C1 segment of cervical spinal cord (tissue), 14 donors: ENCODE results near the gene RRH.
"Not testable (repeated sequence)": the region's sequence is repeated elsewhere in the genome, so short reads cannot be mapped to it uniquely, and the experiment has no call there.

ENCODE experiments used
- DNase-seq, 14 donors: peaks; one replicate each; lab custom pipeline; 2025; lab: John Stamatoyannopoulos, UW

RRH gene

GRCh38 chr4:109846395-109847098 lies 18.8 kb downstream of the RRH start:
- DNase-seq, result no peak

- DNase-seq, result no peak
These were observed 20.2 kb downstream of the RRH start, which contains the start of gene LRIT3 for GRCh38 chr4:109847896-109848442. Gene LRIT3 (plus strand): TSS chr4:109848107. CDS start chr4:109848202, 95 bp downstream.

GRCh38 chr4:109848501-109848900 lies 20.7 kb downstream of the RRH start:
- no peak for DNase-seq

GRCh38 chr4:109850601-109851000 lies 22.8 kb downstream of the RRH start:
- DNase-seq, result no peak

GRCh38 chr4:109859426-109860300 lies 31.9 kb downstream of the RRH start:
- DNase-seq, result not testable (repeated sequence)

- DNase-seq, result no peak
These were observed 33.5 kb downstream of the RRH start for GRCh38 chr4:109861271-109861670.

GRCh38 chr4:109861916-109862511 lies 34.2 kb downstream of the RRH start:
- DNase-seq, result no peak

GRCh38 chr4:109864134-109864533 lies 36.4 kb downstream of the RRH start:
- DNase-seq, result no peak

- DNase-seq, result no peak
These were observed 42.3 kb downstream of the RRH start for GRCh38 chr4:109870061-109870460.

- DNase-seq, result no peak
These were observed 44.3 kb downstream of the RRH start for GRCh38 chr4:109872065-109872464.

- DNase-seq, result no peak
These were observed 45.3 kb downstream of the RRH start for GRCh38 chr4:109872950-109873656.

- no peak for DNase-seq
These were observed 46.2 kb downstream of the RRH start for GRCh38 chr4:109873791-109874514.

GRCh38 chr4:109875106-109875505 lies 47.3 kb downstream of the RRH start:
- DNase-seq, result no peak

GRCh38 chr4:109875553-109875952 lies 47.8 kb downstream of the RRH start:
- DNase-seq, result not testable (repeated sequence)

- DNase-seq, result no peak
These were observed 49.0 kb downstream of the RRH start for GRCh38 chr4:109876634-109877265.

GRCh38 chr4:109877400-109877799 lies 49.6 kb downstream of the RRH start:
- DNase-seq, result no peak

GRCh38 chr4:109878355-109878754 lies 50.6 kb downstream of the RRH start:
- DNase-seq, result no peak

GRCh38 chr4:109879081-109879480 lies 51.3 kb downstream of the RRH start:
- DNase-seq, result no peak

GRCh38 chr4:109879636-109880314 lies 52.0 kb downstream of the RRH start:
- DNase-seq, result no peak

- DNase-seq, result no peak
These were observed 58.5 kb downstream of the RRH start for GRCh38 chr4:109886303-109886702.
